B cell (primary cell): Measurements from ENCODE around the gene SAMSN1. TPM values are rescaled to one million over a fixed set of nuclear protein-coding genes. Genes with fewer than 3 reads are reported as not detected.

Experiments used
- ATAC-seq: fragments of 200-7000 bp; cut with Tn5 transposase; one replicate; pipeline ENCODE4 v1.10.0; 2021; ENCODE audit warnings: low read depth, mild to moderate bottlenecking, moderate number of reproducible peaks, moderate library complexity
- CTCF ChIA-PET: fragments of 350-600 bp; sonication (Branson Sonifier 250); formaldehyde crosslinking; loops from one replicate; lab custom pipeline; 2021; ENCODE audit warnings: antibody characterized with exemption, inconsistent platforms; lab: Charles Lee
- POLR2A ChIA-PET: fragments of 350-600 bp; sonication (Branson Sonifier 250); formaldehyde crosslinking; loops from one replicate; lab custom pipeline; 2021; ENCODE audit warnings: antibody characterized with exemption; lab: Charles Lee
- DNase-seq: peaks from one replicate; pipeline ENCODE4 v3.0.0; 2013
- H2AFZ ChIP-seq: 2 replicates; pipeline ENCODE4 v1.6.1; 2012; ENCODE audit warnings: mild to moderate bottlenecking, low read depth, low read length; ENCODE audit not compliant: insufficient read depth, poor library complexity, severe bottlenecking
- H3K27ac ChIP-seq, 2 donors: 1 replicate in 1 of 2; 2 replicates in 1 of 2; pipeline ENCODE4 v1.5.1; 2012 to 2013; ENCODE audit warnings: low read length in 2 of 2, mild to moderate bottlenecking in 2 of 2, moderate library complexity in 1 of 2
- H3K27me3 ChIP-seq, 4 experiments: fragments of 200-600 bp in 1 of 4; sonication (generic) in 1 of 4; replicated peaks in 1 of 4; 1 replicate in 2 of 4; 2 replicates in 2 of 4; pipeline versions ENCODE4 v1.6.1 to v1.7.0; 2013 to 2016; ENCODE audit warnings: low read length in 3 of 4, mild to moderate bottlenecking in 2 of 4, mixed read lengths in 1 of 4, moderate library complexity in 1 of 4; ENCODE audit not compliant: insufficient read depth in 4 of 4, control insufficient read depth in 3 of 4; ENCODE audit errors: control extremely low read depth in 1 of 4
- H3K36me3 ChIP-seq, 2 experiments: replicated peaks in 1 of 2; 1 replicate in 1 of 2; 2 replicates in 1 of 2; pipeline versions ENCODE4 v1.6.1 to v1.7.1; 2013; ENCODE audit warnings: low read length in 1 of 2; ENCODE audit not compliant: insufficient read depth in 2 of 2, control insufficient read depth in 1 of 2; ENCODE audit errors: control extremely low read depth in 1 of 2, extremely low read depth in 1 of 2
- H3K4me1 ChIP-seq, 2 donors: fragments of 200-600 bp in 1 of 2; sonication (generic) in 1 of 2; 1 replicate in 1 of 2; 2 replicates in 1 of 2; pipeline versions ENCODE4 v1.5.1 to v1.6.1; 2013 to 2017; ENCODE audit warnings: low read length in 2 of 2; ENCODE audit not compliant: control insufficient read depth in 2 of 2, insufficient read depth in 2 of 2
- H3K4me2 ChIP-seq: replicated peaks from 2 replicates; pipeline ENCODE3; 2012; ENCODE audit warnings: mild to moderate bottlenecking, low read depth, low read length; ENCODE audit not compliant: poor library complexity, severe bottlenecking
- H3K4me3 ChIP-seq, 5 experiments: fragments of 200-600 bp in 1 of 5; sonication (generic) in 1 of 5; 1 replicate in 3 of 5; 2 replicates in 2 of 5; pipeline versions ENCODE4 v1.5.1 to v1.7.0; 2011 to 2016; ENCODE audit warnings: low read length in 4 of 5, mild to moderate bottlenecking in 4 of 5, low read depth in 2 of 5, control low read depth in 1 of 5, moderate library complexity in 1 of 5; ENCODE audit not compliant: insufficient read depth in 1 of 5; ENCODE audit errors: control extremely low read depth in 1 of 5, extremely low read depth in 1 of 5
- H3K79me2 ChIP-seq: fragments of 200-600 bp; sonication (generic); one replicate; pipeline ENCODE4 v1.6.0; 2016; ENCODE audit warnings: low read length; ENCODE audit not compliant: control insufficient read depth, insufficient read depth
- H3K9ac ChIP-seq: fragments of 200-600 bp; sonication (generic); 2 replicates; pipeline ENCODE4 v1.6.1; 2017; ENCODE audit warnings: mild to moderate bottlenecking, low read length, moderate library complexity
- H3K9me3 ChIP-seq, 3 donors: one replicate each; pipeline versions ENCODE4 v1.6.1 to v1.7.1; 2013; ENCODE audit warnings: low read length in 2 of 3; ENCODE audit not compliant: control insufficient read depth in 2 of 3, insufficient read depth in 1 of 3; ENCODE audit errors: control extremely low read depth in 1 of 3
- H4K20me1 ChIP-seq: 2 replicates; pipeline ENCODE4 v1.6.0; 2012; ENCODE audit warnings: mild to moderate bottlenecking, low read length; ENCODE audit not compliant: insufficient read depth, control insufficient read depth, poor library complexity, severe bottlenecking
- H3K27ac Mint-ChIP-seq: one replicate; pipeline ENCODE4 v1.8.0; 2021; ENCODE audit warnings: mixed read lengths
- H3K27me3 Mint-ChIP-seq: one replicate; pipeline ENCODE4 v1.8.0; 2021; ENCODE audit warnings: mixed read lengths
- H3K4me1 Mint-ChIP-seq: one replicate; pipeline ENCODE4 v1.8.0; 2021; ENCODE audit warnings: mixed read lengths
- H3K4me3 Mint-ChIP-seq: one replicate; pipeline ENCODE4 v1.8.0; 2021; ENCODE audit warnings: mixed read lengths
- H3K9me3 Mint-ChIP-seq: one replicate; pipeline ENCODE4 v1.8.0; 2022; ENCODE audit warnings: mixed read lengths; ENCODE audit not compliant: insufficient read depth
- CTCF ChIP-seq: fragments of 200-600 bp; IDR thresholded peaks from one replicate; pipeline ENCODE4 v1.8.0; 2022; ENCODE audit warnings: antibody characterized with exemption, mild to moderate bottlenecking
- EZH2 ChIP-seq: IDR thresholded peaks from 2 replicates; pipeline ENCODE4 v1.6.1; 2012; ENCODE audit warnings: borderline replicate concordance, low read depth, mild to moderate bottlenecking, moderate library complexity, low read length; ENCODE audit not compliant: insufficient read depth, poor library complexity, severe bottlenecking
- WGBS: methylation state at CpG from one replicate; pipeline ENCODE4 v1.1.5; 2013; ENCODE audit warnings: missing lambda C conversion rate; ENCODE audit not compliant: insufficient coverage; 5-methylcytosine and 5-hydroxymethylcytosine counted together
- intact Hi-C: fragments of 100-400 bp; cut with micrococcal nuclease; formaldehyde crosslinking; loops from one replicate; pipeline ENCODE4 v1.10.0; 2022
- polyA plus RNA-seq: library from polyadenylated mRNA; depleted of rRNA; stranded (reverse); fragments of >200 nt; gene quantifications from 2 replicates; pipeline ENCODE4 v1.2.3, GENCODE V29; 2012
- total RNA-seq, 2 donors: library from RNA; stranded (reverse); fragments of 120-200 nt in 1 of 2; gene quantifications; 1 replicate in 1 of 2; 2 replicates in 1 of 2; pipeline versions ENCODE4 v1.2.3 to v1.2.4, GENCODE V29; 2013 to 2022

Gene SAMSN1
- total and polyA plus RNA-seq, 2 donors (not counting 1 experiment from before 2014, with no cell fraction given) = 8.7 to 53.1 TPM

GRCh38 chr21:14583629-14584255 is 37.6 kb upstream of the SAMSN1 start:
- Histone ChIP-seq H3K9me3 (no peaks in the 10 kb centered on the region), H2AFZ (no peak overlapping the region), H3K4me2 (no peak overlapping the region), H3K9ac (no peak overlapping the region), H3K27ac (no peak overlapping the region), H3K4me3 (no peak overlapping the region), H3K79me2 (no peaks in the 10 kb centered on the region), H3K27me3 (no peaks in the 10 kb centered on the region), H3K4me1 (no peaks in the 10 kb centered on the region), H3K36me3 (no peaks in the 10 kb centered on the region), H4K20me1 (no peaks in the 10 kb centered on the region)
- H3K27ac Mint-ChIP-seq = no peak overlapping the region
- CTCF ChIA-PET = no interaction called here
- intact Hi-C loops = no loop called here
- 94% methylated on average over 2 of the region's 4 CpGs for WGBS
- DNase-seq = no peak
- TF ChIP-seq CTCF (no peak), EZH2 (no peak)
- H3K9me3 Mint-ChIP-seq = peaks cover 3% of the 10 kb centered on the region
- no peak for ATAC-seq
- no peaks in the 10 kb centered on the region for H3K4me1 Mint-ChIP-seq
- POLR2A ChIA-PET = no interaction called here
- H3K4me3 Mint-ChIP-seq = no peak overlapping the region
- no peaks in the 10 kb centered on the region for H3K27me3 Mint-ChIP-seq

- H3K4me3 Mint-ChIP-seq = no peak overlapping the region
- no peaks in the 10 kb centered on the region for H3K36me3 ChIP-seq
- ATAC-seq = no peak
- no peaks in the 10 kb centered on the region for H3K4me1 ChIP-seq
- H3K9me3 Mint-ChIP-seq = no peaks in the 10 kb centered on the region
- H3K27me3 ChIP-seq = no peaks in the 10 kb centered on the region
- no peaks in the 10 kb centered on the region for H3K9me3 ChIP-seq
- no peak overlapping the region for H3K27ac ChIP-seq
- H3K27me3 Mint-ChIP-seq = no peaks in the 10 kb centered on the region
- no peak overlapping the region for H2AFZ ChIP-seq
- no peaks in the 10 kb centered on the region for H3K4me1 Mint-ChIP-seq
- H3K27ac Mint-ChIP-seq = no peak overlapping the region
- no peak for DNase-seq
- ChIA-PET CTCF (no interaction called here), POLR2A (no interaction called here)
- H4K20me1 ChIP-seq = no peaks in the 10 kb centered on the region
- no peak overlapping the region for H3K4me2 ChIP-seq
- intact Hi-C loops = no loop called here
- H3K9ac ChIP-seq = no peak overlapping the region
- WGBS = 100% methylated on average over 2 of the region's 10 CpGs
- TF ChIP-seq CTCF = no peak
- TF ChIP-seq EZH2 = no peak
- no peak overlapping the region for H3K4me3 ChIP-seq
- H3K79me2 ChIP-seq = no peaks in the 10 kb centered on the region
These were observed 37.0 kb upstream of the SAMSN1 start for GRCh38 chr21:14582934-14583628.
